HEK293 (cell line): Measurements from ENCODE around the gene CNTNAP5.

Source experiments
- CTCF ChIA-PET: fragments of 350-600 bp; formaldehyde crosslinking; extraction: SDS; loops from one replicate; lab custom pipeline; 2021; ENCODE audit warnings: antibody characterized with exemption; lab: Yijun Ruan, JAX
- POLR2A ChIA-PET: fragments of 300-600 bp; formaldehyde crosslinking; extraction: SDS; loops from one replicate; lab custom pipeline; 2020; ENCODE audit warnings: antibody characterized with exemption, inconsistent platforms; lab: Yijun Ruan, JAX
- H3K27ac ChIP-seq: fragments of 200-500 bp; sonication (Bioruptor generic); 2 replicates; pipeline ENCODE4 v1.5.1; 2014; ENCODE audit warnings: low read depth, low read length, control low read depth, inconsistent platforms; ENCODE audit errors: extremely low read depth
- H3K36me3 ChIP-seq, 2 experiments: fragments of 200-500 bp in 1 of 2; sonication (Bioruptor generic) in 1 of 2; 1 replicate in 1 of 2; 2 replicates in 1 of 2; pipeline ENCODE4 v1.5.1; 2014 to 2017; ENCODE audit warnings: inconsistent platforms in 2 of 2, low read length in 2 of 2; ENCODE audit not compliant: control insufficient read depth in 2 of 2, insufficient read depth in 1 of 2
- H3K4me1 ChIP-seq: fragments of 200-500 bp; sonication (Bioruptor generic); 2 replicates; pipeline ENCODE4 v1.5.1; 2014; ENCODE audit warnings: mild to moderate bottlenecking, low read length, inconsistent platforms; ENCODE audit not compliant: control insufficient read depth, insufficient read depth
- H3K4me3 ChIP-seq: 2 replicates; pipeline ENCODE4 v1.5.1; 2011; ENCODE audit warnings: low read depth, mild to moderate bottlenecking, control low read depth, low read length, moderate library complexity
- H3K9me3 ChIP-seq: fragments of 200-500 bp; sonication (Bioruptor generic); 2 replicates; pipeline ENCODE4 v1.5.1; 2014; ENCODE audit warnings: low read depth, low read length, inconsistent platforms; ENCODE audit not compliant: control insufficient read depth, insufficient read depth
- BCL11A ChIP-seq: fragments of 450-650 bp; formaldehyde crosslinking; IDR thresholded peaks from 2 replicates; pipeline ENCODE4 v1.5.1; 2016; ENCODE audit warnings: low read depth, missing biosample characterization, missing genetic modification characterization
- GLIS1 ChIP-seq: fragments of 450-650 bp; formaldehyde crosslinking; IDR thresholded peaks from 2 replicates; pipeline ENCODE4 v1.5.1; 2016; ENCODE audit warnings: missing biosample characterization, missing genetic modification characterization
- GLIS2 ChIP-seq: fragments of 450-650 bp; formaldehyde crosslinking; IDR thresholded peaks from 2 replicates; pipeline ENCODE4 v1.5.1; 2016; ENCODE audit warnings: missing biosample characterization, missing genetic modification characterization
- HOXD13 ChIP-seq: sonication (generic); formaldehyde crosslinking; IDR thresholded peaks from 2 replicates; pipeline ENCODE4 v1.8.0; 2022; ENCODE audit warnings: missing genetic modification reagents, borderline replicate concordance
- MZF1 ChIP-seq: fragments of 450-650 bp; formaldehyde crosslinking; IDR thresholded peaks from 2 replicates; pipeline ENCODE4 v1.5.1; 2017; ENCODE audit warnings: missing biosample characterization, missing genetic modification characterization, borderline replicate concordance
- SP3 ChIP-seq: fragments of 450-650 bp; formaldehyde crosslinking; IDR thresholded peaks from 2 replicates; pipeline ENCODE4 v1.5.1; 2016; ENCODE audit warnings: missing biosample characterization, missing genetic modification characterization
- ZNF174 ChIP-seq: fragments of 450-650 bp; formaldehyde crosslinking; IDR thresholded peaks from 2 replicates; pipeline ENCODE4 v1.5.0; 2017; ENCODE audit warnings: missing biosample characterization, mild to moderate bottlenecking, missing genetic modification characterization
- ZNF184 ChIP-seq: fragments of 450-650 bp; IDR thresholded peaks from 2 replicates; pipeline ENCODE4 v1.5.1; 2018; ENCODE audit warnings: missing biosample characterization, mild to moderate bottlenecking, missing genetic modification characterization
- ZNF221 ChIP-seq: fragments of 450-650 bp; formaldehyde crosslinking; IDR thresholded peaks from 2 replicates; pipeline ENCODE4 v1.5.1; 2017; ENCODE audit warnings: missing biosample characterization, missing genetic modification characterization, borderline replicate concordance
- ZNF341 ChIP-seq: fragments of 450-650 bp; formaldehyde crosslinking; IDR thresholded peaks from 2 replicates; pipeline ENCODE4; 2016; ENCODE audit warnings: low read depth, missing biosample characterization, missing genetic modification characterization
- ZNF555 ChIP-seq: fragments of 450-650 bp; formaldehyde crosslinking; conservative IDR thresholded peaks from 2 replicates; pipeline ENCODE4 v1.5.1; 2017; ENCODE audit warnings: missing biosample characterization, mild to moderate bottlenecking, missing genetic modification characterization, inconsistent platforms
- ZNF585B ChIP-seq: fragments of 450-650 bp; formaldehyde crosslinking; IDR thresholded peaks from 2 replicates; pipeline ENCODE4 v1.5.1; 2016; ENCODE audit warnings: missing biosample characterization, missing genetic modification characterization
- ZNF623 ChIP-seq: fragments of 450-650 bp; formaldehyde crosslinking; IDR thresholded peaks from 2 replicates; pipeline ENCODE4 v1.5.1; 2016; ENCODE audit warnings: missing biosample characterization, missing genetic modification characterization
- ZNF624 ChIP-seq: fragments of 450-650 bp; formaldehyde crosslinking; IDR thresholded peaks from 2 replicates; pipeline ENCODE4 v1.5.1; 2017; ENCODE audit warnings: missing biosample characterization, missing genetic modification characterization
- ZNF677 ChIP-seq: fragments of 450-650 bp; IDR thresholded peaks from 2 replicates; pipeline ENCODE4 v1.5.0; 2018; ENCODE audit warnings: missing biosample characterization, mild to moderate bottlenecking, missing genetic modification characterization, moderate library complexity
- ZNF747 ChIP-seq: fragments of 450-650 bp; formaldehyde crosslinking; IDR thresholded peaks from 2 replicates; pipeline ENCODE4 v1.5.1; 2016; ENCODE audit warnings: missing biosample characterization, missing genetic modification characterization
- ZNF76 ChIP-seq: fragments of 450-650 bp; formaldehyde crosslinking; IDR thresholded peaks from 2 replicates; pipeline ENCODE4; 2016; ENCODE audit warnings: low read depth, missing biosample characterization, missing genetic modification characterization, borderline replicate concordance
- ZNF785 ChIP-seq: fragments of 450-650 bp; formaldehyde crosslinking; IDR thresholded peaks from 2 replicates; pipeline ENCODE4 v1.5.1; 2016; ENCODE audit warnings: missing biosample characterization, missing genetic modification characterization
- TF ChIP-seq, protein P1 (sequence below): fragments of 450-650 bp; formaldehyde crosslinking; IDR thresholded peaks from 2 replicates; pipeline ENCODE4 v1.5.1; 2017; ENCODE audit warnings: missing biosample characterization, missing genetic modification characterization
- TF ChIP-seq, protein P2 (sequence below): fragments of 450-650 bp; formaldehyde crosslinking; IDR thresholded peaks from 2 replicates; pipeline ENCODE4 v1.5.1; 2016; ENCODE audit warnings: missing biosample characterization, missing genetic modification characterization
- TF ChIP-seq, protein P3 (sequence below): fragments of 450-650 bp; formaldehyde crosslinking; IDR thresholded peaks from 2 replicates; pipeline ENCODE4 v1.5.1; 2017; ENCODE audit warnings: missing biosample characterization, mild to moderate bottlenecking, missing genetic modification characterization, moderate library complexity
- TF ChIP-seq, protein P4 (sequence below): fragments of 450-650 bp; IDR thresholded peaks from 2 replicates; pipeline ENCODE4 v1.5.1; 2018; ENCODE audit warnings: missing biosample characterization, missing genetic modification characterization
- TF ChIP-seq, protein P5 (sequence below): fragments of 450-650 bp; formaldehyde crosslinking; IDR thresholded peaks from 2 replicates; pipeline ENCODE4 v1.5.0; 2017; ENCODE audit warnings: missing biosample characterization, missing genetic modification characterization, borderline replicate concordance

The CNTNAP5 gene

DNA sequence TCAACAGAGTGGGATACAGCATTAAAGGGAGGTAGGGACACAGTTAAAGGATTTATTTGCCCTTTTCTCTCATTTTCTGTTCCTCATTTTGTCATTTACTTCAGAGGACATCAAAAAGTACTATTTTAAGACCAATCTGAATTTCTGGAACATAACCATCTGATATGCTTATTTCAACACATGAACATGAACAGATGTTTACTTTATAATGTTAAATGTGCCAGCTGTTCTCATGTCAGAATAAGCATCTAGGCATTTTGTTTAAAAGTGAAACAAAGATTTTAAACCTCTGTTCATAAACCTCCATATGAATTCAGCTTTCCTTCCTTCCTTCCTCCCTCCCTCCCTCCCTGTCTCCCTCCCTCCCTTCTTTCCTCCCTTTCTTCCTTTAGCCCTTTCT is 677.7 kb downstream of the CNTNAP5 start:
- ChIA-PET POLR2A (no interaction called here), CTCF (no interaction called here)
- Histone ChIP-seq H3K27ac (no peak overlapping the region), H3K36me3 (no peaks in the 10 kb centered on the region), H3K4me3 (no peak overlapping the region), H3K4me1 (no peaks in the 10 kb centered on the region), H3K9me3 (no peaks in the 10 kb centered on the region)
- no peak for TF ChIP-seq ZNF174 (tag by site-specific recombination)
- no peak for TF ChIP-seq SP3 (tag by site-specific recombination)
- TF ChIP-seq, protein P1, sequence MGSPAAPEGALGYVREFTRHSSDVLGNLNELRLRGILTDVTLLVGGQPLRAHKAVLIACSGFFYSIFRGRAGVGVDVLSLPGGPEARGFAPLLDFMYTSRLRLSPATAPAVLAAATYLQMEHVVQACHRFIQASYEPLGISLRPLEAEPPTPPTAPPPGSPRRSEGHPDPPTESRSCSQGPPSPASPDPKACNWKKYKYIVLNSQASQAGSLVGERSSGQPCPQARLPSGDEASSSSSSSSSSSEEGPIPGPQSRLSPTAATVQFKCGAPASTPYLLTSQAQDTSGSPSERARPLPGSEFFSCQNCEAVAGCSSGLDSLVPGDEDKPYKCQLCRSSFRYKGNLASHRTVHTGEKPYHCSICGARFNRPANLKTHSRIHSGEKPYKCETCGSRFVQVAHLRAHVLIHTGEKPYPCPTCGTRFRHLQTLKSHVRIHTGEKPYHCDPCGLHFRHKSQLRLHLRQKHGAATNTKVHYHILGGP (tag by site-specific recombination) = no peak
- no peak for TF ChIP-seq ZNF747

DNA sequence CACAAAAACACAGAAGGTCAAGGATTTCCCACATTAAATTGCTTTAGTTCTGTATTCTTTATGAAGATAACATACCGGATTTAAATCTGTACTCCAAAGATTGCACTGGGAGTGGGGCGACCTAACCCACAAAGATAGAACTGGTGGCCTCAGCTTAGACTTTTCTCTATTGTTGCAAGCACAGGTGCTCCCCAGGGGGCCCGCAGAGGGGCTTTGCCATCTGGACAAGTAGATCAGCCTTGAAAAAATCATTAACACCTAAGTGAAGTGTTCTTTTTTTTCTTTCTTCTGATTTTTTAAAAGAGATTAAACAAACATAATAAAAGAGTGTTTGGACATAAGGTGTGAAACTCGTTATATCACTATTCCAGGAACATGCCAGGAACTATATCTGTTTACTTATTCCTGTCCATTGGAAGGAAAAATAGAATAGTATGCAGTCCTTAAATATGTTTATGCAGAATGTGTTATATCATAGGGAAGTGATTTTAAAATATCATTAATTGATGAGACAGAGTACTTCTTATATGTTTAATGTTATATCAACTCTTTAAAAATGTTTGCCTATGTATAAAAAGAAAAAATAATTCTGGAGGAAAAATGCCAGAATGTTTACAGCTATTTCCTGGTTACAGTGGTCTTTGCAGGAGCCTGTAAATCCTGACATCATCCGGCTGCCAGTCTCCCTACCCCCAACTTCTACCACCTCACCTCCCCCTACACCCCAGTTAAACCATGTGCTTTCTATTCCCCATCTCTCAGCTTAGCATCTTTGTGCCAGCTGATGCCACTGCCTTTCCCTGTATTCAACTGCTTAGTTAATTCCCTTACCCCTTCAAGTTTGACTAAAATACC is 679.2 kb downstream of the CNTNAP5 start:
- Histone ChIP-seq H3K4me3 (no peak overlapping the region), H3K9me3 (no peaks in the 10 kb centered on the region), H3K27ac (no peak overlapping the region), H3K36me3 (no peaks in the 10 kb centered on the region)
- ChIA-PET CTCF (no interaction called here), POLR2A (no interaction called here)
- TF ChIP-seq ZNF585B (tag by site-specific recombination) (no peak), ZNF221 (tag by site-specific recombination) (no peak), ZNF184 (tag by site-specific recombination) (no peak), ZNF785 (tag by site-specific recombination) (no peak), ZNF624 (tag by site-specific recombination) (no peak), BCL11A (tag by site-specific recombination) (no peak), ZNF341 (no peak)
- TF ChIP-seq, protein P2, sequence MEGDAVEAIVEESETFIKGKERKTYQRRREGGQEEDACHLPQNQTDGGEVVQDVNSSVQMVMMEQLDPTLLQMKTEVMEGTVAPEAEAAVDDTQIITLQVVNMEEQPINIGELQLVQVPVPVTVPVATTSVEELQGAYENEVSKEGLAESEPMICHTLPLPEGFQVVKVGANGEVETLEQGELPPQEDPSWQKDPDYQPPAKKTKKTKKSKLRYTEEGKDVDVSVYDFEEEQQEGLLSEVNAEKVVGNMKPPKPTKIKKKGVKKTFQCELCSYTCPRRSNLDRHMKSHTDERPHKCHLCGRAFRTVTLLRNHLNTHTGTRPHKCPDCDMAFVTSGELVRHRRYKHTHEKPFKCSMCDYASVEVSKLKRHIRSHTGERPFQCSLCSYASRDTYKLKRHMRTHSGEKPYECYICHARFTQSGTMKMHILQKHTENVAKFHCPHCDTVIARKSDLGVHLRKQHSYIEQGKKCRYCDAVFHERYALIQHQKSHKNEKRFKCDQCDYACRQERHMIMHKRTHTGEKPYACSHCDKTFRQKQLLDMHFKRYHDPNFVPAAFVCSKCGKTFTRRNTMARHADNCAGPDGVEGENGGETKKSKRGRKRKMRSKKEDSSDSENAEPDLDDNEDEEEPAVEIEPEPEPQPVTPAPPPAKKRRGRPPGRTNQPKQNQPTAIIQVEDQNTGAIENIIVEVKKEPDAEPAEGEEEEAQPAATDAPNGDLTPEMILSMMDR (tag by site-specific recombination) = no peak
- TF ChIP-seq, all 188 proteins: peak for 0
- H3K4me1 ChIP-seq = no peaks in the 10 kb centered on the region

DNA sequence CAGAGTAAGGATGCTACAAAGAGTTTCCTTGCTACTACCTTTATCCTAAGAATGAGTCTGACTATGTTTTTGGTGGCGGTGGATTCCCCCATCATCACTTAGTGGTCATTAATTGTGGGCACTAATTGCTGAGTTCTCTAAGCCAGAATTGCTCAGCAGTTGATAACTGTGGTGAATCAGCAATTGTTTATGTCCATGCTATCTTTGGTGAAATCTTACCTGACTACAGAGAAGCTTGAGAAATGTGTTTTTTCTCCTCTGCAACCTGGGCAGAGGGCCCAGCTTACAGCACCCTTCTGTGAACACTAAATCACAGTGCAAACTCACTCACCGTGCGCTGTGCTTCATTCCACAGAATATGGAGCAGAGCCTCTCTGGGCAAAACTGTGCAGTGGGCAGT is 683.6 kb downstream of the CNTNAP5 start:
- CTCF ChIA-PET = no interaction called here
- Histone ChIP-seq H3K36me3 (no peaks in the 10 kb centered on the region), H3K4me3 (no peak overlapping the region), H3K4me1 (no peaks in the 10 kb centered on the region), H3K9me3 (no peaks in the 10 kb centered on the region), H3K27ac (no peak overlapping the region)
- POLR2A ChIA-PET = no interaction called here
- no peak for TF ChIP-seq ZNF76
- no peak for TF ChIP-seq MZF1 (tag by site-specific recombination)
- no peak for TF ChIP-seq GLIS1 (tag by site-specific recombination)
- TF ChIP-seq, protein P3, sequence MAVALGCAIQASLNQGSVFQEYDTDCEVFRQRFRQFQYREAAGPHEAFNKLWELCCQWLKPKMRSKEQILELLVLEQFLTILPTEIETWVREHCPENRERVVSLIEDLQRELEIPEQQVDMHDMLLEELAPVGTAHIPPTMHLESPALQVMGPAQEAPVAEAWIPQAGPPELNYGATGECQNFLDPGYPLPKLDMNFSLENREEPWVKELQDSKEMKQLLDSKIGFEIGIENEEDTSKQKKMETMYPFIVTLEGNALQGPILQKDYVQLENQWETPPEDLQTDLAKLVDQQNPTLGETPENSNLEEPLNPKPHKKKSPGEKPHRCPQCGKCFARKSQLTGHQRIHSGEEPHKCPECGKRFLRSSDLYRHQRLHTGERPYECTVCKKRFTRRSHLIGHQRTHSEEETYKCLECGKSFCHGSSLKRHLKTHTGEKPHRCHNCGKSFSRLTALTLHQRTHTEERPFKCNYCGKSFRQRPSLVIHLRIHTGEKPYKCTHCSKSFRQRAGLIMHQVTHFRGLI (tag by site-specific recombination) = no peak
- TF ChIP-seq ZNF677 (tag by site-specific recombination) = no peak
- no peak for TF ChIP-seq ZNF623 (tag by site-specific recombination)
- TF ChIP-seq, protein P4, sequence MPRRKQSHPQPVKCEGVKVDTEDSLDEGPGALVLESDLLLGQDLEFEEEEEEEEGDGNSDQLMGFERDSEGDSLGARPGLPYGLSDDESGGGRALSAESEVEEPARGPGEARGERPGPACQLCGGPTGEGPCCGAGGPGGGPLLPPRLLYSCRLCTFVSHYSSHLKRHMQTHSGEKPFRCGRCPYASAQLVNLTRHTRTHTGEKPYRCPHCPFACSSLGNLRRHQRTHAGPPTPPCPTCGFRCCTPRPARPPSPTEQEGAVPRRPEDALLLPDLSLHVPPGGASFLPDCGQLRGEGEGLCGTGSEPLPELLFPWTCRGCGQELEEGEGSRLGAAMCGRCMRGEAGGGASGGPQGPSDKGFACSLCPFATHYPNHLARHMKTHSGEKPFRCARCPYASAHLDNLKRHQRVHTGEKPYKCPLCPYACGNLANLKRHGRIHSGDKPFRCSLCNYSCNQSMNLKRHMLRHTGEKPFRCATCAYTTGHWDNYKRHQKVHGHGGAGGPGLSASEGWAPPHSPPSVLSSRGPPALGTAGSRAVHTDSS (tag by site-specific recombination) = no peak
- TF ChIP-seq GLIS2 = no peak
- TF ChIP-seq, protein P5, sequence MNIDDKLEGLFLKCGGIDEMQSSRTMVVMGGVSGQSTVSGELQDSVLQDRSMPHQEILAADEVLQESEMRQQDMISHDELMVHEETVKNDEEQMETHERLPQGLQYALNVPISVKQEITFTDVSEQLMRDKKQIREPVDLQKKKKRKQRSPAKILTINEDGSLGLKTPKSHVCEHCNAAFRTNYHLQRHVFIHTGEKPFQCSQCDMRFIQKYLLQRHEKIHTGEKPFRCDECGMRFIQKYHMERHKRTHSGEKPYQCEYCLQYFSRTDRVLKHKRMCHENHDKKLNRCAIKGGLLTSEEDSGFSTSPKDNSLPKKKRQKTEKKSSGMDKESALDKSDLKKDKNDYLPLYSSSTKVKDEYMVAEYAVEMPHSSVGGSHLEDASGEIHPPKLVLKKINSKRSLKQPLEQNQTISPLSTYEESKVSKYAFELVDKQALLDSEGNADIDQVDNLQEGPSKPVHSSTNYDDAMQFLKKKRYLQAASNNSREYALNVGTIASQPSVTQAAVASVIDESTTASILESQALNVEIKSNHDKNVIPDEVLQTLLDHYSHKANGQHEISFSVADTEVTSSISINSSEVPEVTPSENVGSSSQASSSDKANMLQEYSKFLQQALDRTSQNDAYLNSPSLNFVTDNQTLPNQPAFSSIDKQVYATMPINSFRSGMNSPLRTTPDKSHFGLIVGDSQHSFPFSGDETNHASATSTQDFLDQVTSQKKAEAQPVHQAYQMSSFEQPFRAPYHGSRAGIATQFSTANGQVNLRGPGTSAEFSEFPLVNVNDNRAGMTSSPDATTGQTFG (tag by site-specific recombination) = no peak
- TF ChIP-seq ZNF184 (tag by site-specific recombination) = no peak
- TF ChIP-seq HOXD13 = no peak
- TF ChIP-seq ZNF555 (tag by site-specific recombination) = no peak
